ENCODE data around the gene CD47. TPM values are rescaled to one million over a fixed set of nuclear protein-coding genes. Genes with fewer than 3 reads are reported as not detected.

Gene CD47
- total RNA-seq, 1 experiment from 2014 or later: 42.5 TPM

DNA sequence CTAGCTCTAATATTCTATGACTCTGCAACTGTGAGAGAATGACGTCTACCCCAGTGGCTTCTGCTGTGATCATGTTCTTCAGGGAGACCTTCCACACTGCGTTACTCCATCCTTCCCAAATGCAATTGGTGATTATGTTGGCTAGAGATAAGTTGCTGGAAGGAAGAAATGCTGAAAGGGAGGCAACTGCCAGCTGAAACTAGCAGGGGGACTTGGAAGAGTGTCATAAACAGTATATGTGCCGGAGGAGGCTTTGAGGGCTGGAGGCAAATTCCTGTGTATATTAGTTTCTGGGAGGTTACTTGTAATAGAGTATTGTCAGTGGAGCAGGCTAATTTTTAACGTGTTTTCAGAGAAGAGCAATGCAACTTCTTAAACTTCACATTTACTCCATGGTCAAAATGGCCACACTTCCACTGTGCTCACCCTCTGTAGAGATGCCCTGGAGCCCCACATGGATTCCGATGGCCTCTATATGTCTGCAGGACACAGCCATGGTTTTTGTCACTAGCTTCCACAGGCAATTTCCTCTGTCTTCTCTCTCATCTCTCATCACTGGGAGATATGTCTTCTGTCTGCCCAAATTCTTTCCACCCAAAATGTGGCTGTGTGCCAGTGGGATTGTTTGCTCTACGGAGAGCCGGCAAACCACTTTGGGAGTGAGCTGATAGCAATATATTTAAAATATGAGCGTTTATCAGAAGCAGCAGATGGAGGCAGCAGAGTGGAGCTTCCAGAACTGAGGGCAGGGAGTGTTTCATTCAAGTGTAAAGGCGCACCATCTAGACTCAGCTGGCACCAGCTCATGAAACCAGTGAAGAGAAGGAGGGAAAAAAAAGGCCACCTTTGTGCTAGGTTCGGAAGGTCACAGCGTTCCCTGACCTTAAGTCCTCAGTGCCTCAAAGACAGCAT is 13.3 kb upstream of the CD47 start (continued):
- TF ChIP-seq POLR2AphosphoS5 (IDR thresholded peaks at IDR 0.05; ENCODE audit: low read depth, low read length): no peak

DNA sequence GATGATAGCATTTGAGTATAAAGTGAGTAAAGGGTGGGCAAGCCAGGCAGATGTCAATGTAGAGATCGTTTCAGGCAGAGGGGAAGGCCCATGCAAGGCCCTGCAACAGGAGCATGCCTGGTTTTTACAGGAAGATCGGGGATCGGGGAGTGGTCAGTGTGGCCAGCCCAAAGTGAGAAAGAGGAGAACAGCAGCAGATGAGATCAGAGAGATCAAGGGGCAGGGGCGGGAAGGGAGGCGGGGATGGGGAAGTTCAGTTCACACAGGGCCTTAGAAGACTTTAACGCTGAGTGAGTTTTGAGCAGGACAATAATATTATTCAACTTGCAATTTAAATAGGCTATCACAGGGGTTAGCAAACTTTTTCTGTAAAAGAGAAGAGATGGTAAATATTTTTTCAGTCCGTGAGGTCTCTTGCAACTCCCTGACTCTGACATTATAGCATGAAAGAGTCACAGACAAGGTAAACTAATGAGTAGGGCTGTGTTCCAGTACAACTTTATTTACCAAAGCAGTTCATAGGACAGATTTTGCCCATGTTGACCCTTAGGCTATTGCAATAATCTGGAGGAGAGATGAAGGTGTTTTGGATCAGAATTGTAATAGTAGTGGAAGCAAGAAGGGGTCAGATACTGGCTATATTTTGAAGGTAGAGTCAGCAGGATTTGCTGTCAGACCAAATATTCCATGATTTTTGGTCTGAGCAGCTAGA is 12.4 kb upstream of the CD47 start:
- Histone ChIP-seq H3K9me3 (ENCODE audit: control insufficient read depth in 1 of 2, insufficient read depth in 1 of 2, low read depth in 1 of 2, low read length in 2 of 2) (no peaks in the 10 kb centered on the region), H3K9ac (ENCODE audit: low read length) (no peak overlapping the region), H2AFZ (ENCODE audit: low read depth, low read length, poor library complexity, severe bottlenecking) (no peak overlapping the region), H3K4me1 (ENCODE audit: control insufficient read depth in 1 of 2, insufficient read depth in 2 of 2, low read length in 2 of 2) (no peaks in the 10 kb centered on the region), H4K20me1 (ENCODE audit: insufficient read depth) (no peaks in the 10 kb centered on the region), H3K4me3 (replicated peaks in 1 of 2; ENCODE audit: low read depth in 1 of 2, low read length in 2 of 2) (no peak overlapping the region), H3K27me3 (ENCODE audit: insufficient read depth, low read length) (no peaks in the 10 kb centered on the region), H3K9me2 (ENCODE audit: insufficient read depth) (no peaks in the 10 kb centered on the region), H3K27ac (ENCODE audit: low read depth, low read length) (no peak overlapping the region), H3K79me2 (ENCODE audit: insufficient read depth, low read length) (no peaks in the 10 kb centered on the region), H3K36me3 (ENCODE audit: control insufficient read depth in 1 of 2, insufficient read depth in 2 of 2, low read length in 2 of 2) (no peaks in the 10 kb centered on the region), H3K4me2 (ENCODE audit: low read length) (no peak overlapping the region)
- ChIA-PET CTCF (no interaction called here), POLR2A (no interaction called here), RAD21 (ENCODE audit: low non-redundant PET in 1 of 2, low total read pairs in 2 of 2, uncharacterized antibody in 2 of 2, unreplicated experiment in 2 of 2) (no interaction called here)
- intact Hi-C loops (cut with micrococcal nuclease): no loop called here
- no peak for DNase-seq (ENCODE audit: low read depth, low spot score)
- no TSS peak for BruUV-seq (replicated peaks)
- TF ChIP-seq JUND (IDR thresholded peaks at IDR 0.05) (no peak), FOSL1 (IDR thresholded peaks at IDR 0.05; ENCODE audit: low read depth) (no peak), CBX3 (IDR thresholded peaks at IDR 0.05; ENCODE audit: low read depth) (no peak), RAD21 (IDR thresholded peaks at IDR 0.05; ENCODE audit: low read depth) (no peak), SP1 (IDR thresholded peaks at IDR 0.05; ENCODE audit: low read depth) (no peak), EZH2 (IDR thresholded peaks at IDR 0.05) (no peak), ELF1 (IDR thresholded peaks at IDR 0.05; ENCODE audit: borderline replicate concordance, low read depth) (no peak), YY1 (IDR thresholded peaks at IDR 0.05; ENCODE audit: extremely low read depth, insufficient replicate concordance, low read depth, low read length) (no peak), EZH2phosphoT487 (IDR thresholded peaks at IDR 0.05; ENCODE audit: borderline replicate concordance) (no peak)
- TF ChIP-seq, protein P1, sequence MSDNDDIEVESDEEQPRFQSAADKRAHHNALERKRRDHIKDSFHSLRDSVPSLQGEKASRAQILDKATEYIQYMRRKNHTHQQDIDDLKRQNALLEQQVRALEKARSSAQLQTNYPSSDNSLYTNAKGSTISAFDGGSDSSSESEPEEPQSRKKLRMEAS (IDR thresholded peaks at IDR 0.05): no peak
- TF ChIP-seq, protein P2, sequence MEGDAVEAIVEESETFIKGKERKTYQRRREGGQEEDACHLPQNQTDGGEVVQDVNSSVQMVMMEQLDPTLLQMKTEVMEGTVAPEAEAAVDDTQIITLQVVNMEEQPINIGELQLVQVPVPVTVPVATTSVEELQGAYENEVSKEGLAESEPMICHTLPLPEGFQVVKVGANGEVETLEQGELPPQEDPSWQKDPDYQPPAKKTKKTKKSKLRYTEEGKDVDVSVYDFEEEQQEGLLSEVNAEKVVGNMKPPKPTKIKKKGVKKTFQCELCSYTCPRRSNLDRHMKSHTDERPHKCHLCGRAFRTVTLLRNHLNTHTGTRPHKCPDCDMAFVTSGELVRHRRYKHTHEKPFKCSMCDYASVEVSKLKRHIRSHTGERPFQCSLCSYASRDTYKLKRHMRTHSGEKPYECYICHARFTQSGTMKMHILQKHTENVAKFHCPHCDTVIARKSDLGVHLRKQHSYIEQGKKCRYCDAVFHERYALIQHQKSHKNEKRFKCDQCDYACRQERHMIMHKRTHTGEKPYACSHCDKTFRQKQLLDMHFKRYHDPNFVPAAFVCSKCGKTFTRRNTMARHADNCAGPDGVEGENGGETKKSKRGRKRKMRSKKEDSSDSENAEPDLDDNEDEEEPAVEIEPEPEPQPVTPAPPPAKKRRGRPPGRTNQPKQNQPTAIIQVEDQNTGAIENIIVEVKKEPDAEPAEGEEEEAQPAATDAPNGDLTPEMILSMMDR (IDR thresholded peaks at IDR 0.05 in 2 of 3, conservative IDR thresholded peaks at IDR 0.05 in 1 of 3; ENCODE audit: borderline replicate concordance in 1 of 3, insufficient read depth in 1 of 3, low read depth in 2 of 3, low read length in 2 of 3): no peak
- no peak for ATAC-seq
